ENCODE data around the gene NPAS2.

DNA sequence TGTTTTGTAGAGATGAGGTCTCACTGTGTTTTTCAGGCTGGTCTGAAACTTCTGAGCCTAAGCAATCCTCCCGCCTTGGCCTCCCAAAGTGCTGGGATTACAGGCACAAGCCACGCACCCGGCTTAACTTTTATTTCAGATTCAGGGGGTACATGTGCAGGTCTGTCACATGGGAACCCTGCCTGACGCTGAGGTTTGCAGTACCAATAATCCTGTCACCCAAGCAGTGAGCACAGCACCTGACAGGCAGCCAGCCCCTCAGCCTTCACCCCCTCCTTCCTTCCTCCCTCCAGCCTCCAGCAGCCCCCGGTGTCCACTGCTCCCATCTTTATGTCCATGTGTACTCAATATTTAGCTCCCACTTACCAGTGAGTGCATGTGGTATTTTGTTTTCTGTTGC is 136.1 kb downstream of the NPAS2 start:
- TF ChIP-seq, protein P1, sequence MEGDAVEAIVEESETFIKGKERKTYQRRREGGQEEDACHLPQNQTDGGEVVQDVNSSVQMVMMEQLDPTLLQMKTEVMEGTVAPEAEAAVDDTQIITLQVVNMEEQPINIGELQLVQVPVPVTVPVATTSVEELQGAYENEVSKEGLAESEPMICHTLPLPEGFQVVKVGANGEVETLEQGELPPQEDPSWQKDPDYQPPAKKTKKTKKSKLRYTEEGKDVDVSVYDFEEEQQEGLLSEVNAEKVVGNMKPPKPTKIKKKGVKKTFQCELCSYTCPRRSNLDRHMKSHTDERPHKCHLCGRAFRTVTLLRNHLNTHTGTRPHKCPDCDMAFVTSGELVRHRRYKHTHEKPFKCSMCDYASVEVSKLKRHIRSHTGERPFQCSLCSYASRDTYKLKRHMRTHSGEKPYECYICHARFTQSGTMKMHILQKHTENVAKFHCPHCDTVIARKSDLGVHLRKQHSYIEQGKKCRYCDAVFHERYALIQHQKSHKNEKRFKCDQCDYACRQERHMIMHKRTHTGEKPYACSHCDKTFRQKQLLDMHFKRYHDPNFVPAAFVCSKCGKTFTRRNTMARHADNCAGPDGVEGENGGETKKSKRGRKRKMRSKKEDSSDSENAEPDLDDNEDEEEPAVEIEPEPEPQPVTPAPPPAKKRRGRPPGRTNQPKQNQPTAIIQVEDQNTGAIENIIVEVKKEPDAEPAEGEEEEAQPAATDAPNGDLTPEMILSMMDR (conservative IDR thresholded peaks at IDR 0.05): no peak
- TF ChIP-seq EZH2 (IDR thresholded peaks at IDR 0.05; ENCODE audit: low read depth): no peak

Data from PC-9 (cell line).